ENCODE results near the gene MED17.

- TF ChIP-seq GLIS3 (CRISPR knock-in tag; IDR thresholded peaks at IDR 0.05) (no peak), ZNF70 (CRISPR knock-in tag; IDR thresholded peaks at IDR 0.05) (no peak), PATZ1 (CRISPR knock-in tag; IDR thresholded peaks at IDR 0.05; ENCODE audit: borderline replicate concordance) (no peak)
Observed at GRCh38 chr11:93735627-93736026, 48.5 kb upstream of the MED17 start.

Measured in SK-N-SH treated with all-trans-retinoic acid at 6 μM for 48 hours (cell line).